Measurements from ENCODE around the gene OR9Q2.

DNA sequence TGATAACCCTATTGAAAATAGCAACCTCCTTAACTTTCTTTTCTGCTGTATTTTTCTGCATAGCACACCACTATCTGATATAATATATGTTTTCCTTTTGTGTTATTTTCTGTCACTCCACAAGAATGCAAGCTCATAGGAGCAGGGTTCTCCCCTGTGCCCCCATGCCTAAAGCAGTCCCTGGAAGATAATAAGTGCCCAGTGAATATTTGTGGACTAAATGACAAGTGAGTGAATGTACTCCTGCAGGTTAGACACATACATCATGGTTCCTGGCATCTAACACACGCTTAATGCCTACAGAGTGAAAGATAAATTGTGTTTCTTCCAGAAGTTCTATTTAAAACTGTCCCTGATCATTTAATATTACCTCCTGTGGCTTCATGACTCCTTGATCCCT, 23.9 kb upstream of the OR9Q2 start:
- TF ChIP-seq, protein P1, sequence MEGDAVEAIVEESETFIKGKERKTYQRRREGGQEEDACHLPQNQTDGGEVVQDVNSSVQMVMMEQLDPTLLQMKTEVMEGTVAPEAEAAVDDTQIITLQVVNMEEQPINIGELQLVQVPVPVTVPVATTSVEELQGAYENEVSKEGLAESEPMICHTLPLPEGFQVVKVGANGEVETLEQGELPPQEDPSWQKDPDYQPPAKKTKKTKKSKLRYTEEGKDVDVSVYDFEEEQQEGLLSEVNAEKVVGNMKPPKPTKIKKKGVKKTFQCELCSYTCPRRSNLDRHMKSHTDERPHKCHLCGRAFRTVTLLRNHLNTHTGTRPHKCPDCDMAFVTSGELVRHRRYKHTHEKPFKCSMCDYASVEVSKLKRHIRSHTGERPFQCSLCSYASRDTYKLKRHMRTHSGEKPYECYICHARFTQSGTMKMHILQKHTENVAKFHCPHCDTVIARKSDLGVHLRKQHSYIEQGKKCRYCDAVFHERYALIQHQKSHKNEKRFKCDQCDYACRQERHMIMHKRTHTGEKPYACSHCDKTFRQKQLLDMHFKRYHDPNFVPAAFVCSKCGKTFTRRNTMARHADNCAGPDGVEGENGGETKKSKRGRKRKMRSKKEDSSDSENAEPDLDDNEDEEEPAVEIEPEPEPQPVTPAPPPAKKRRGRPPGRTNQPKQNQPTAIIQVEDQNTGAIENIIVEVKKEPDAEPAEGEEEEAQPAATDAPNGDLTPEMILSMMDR (IDR thresholded peaks at IDR 0.05): no peak
- TF ChIP-seq SMC3 (IDR thresholded peaks at IDR 0.05; ENCODE audit: low read depth, low read length) (no peak), REST (IDR thresholded peaks at IDR 0.05; ENCODE audit: low read depth, low read length) (no peak), RCOR1 (IDR thresholded peaks at IDR 0.05; ENCODE audit: low read length) (no peak), JUND (IDR thresholded peaks at IDR 0.05) (no peak), POLR2AphosphoS5 (IDR thresholded peaks at IDR 0.05; ENCODE audit: low read depth, low read length) (no peak), YY1 (IDR thresholded peaks at IDR 0.05; ENCODE audit: low read depth) (no peak)
- TF ChIP-seq, protein P2, sequence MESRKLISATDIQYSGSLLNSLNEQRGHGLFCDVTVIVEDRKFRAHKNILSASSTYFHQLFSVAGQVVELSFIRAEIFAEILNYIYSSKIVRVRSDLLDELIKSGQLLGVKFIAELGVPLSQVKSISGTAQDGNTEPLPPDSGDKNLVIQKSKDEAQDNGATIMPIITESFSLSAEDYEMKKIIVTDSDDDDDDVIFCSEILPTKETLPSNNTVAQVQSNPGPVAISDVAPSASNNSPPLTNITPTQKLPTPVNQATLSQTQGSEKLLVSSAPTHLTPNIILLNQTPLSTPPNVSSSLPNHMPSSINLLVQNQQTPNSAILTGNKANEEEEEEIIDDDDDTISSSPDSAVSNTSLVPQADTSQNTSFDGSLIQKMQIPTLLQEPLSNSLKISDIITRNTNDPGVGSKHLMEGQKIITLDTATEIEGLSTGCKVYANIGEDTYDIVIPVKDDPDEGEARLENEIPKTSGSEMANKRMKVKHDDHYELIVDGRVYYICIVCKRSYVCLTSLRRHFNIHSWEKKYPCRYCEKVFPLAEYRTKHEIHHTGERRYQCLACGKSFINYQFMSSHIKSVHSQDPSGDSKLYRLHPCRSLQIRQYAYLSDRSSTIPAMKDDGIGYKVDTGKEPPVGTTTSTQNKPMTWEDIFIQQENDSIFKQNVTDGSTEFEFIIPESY (IDR thresholded peaks at IDR 0.05; ENCODE audit: borderline replicate concordance, low read depth): no peak

Data from SK-N-SH (cell line).